ENCODE measurements around the gene CYP19A1. TPM values are rescaled to one million over a fixed set of nuclear protein-coding genes. Genes with fewer than 3 reads are reported as not detected.

Gene CYP19A1
- total RNA-seq, 1 experiment from 2014 or later, result 0.94 TPM

GRCh38 chr15:51356147-51356546, 17.8 kb upstream of the CYP19A1 start:
- H3K79me2 ChIP-seq (ENCODE audit: low read depth), result no peaks in the 10 kb centered on the region
- CTCF ChIA-PET, result no interaction called here
- BruUV-seq (replicated peaks), result no TSS peak
- no peaks in the 10 kb centered on the region for H3K36me3 ChIP-seq (ENCODE audit: low read depth)
- no peaks in the 10 kb centered on the region for H3K9me2 ChIP-seq (ENCODE audit: insufficient read depth)
- no peak overlapping the region for H3K4me3 ChIP-seq
- intact Hi-C loops (cut with micrococcal nuclease; ENCODE audit: unreplicated experiment), result no loop called here
- no peak for TF ChIP-seq EZH2 (IDR thresholded peaks at IDR 0.05; ENCODE audit: low read depth)
- TF ChIP-seq, protein P1, sequence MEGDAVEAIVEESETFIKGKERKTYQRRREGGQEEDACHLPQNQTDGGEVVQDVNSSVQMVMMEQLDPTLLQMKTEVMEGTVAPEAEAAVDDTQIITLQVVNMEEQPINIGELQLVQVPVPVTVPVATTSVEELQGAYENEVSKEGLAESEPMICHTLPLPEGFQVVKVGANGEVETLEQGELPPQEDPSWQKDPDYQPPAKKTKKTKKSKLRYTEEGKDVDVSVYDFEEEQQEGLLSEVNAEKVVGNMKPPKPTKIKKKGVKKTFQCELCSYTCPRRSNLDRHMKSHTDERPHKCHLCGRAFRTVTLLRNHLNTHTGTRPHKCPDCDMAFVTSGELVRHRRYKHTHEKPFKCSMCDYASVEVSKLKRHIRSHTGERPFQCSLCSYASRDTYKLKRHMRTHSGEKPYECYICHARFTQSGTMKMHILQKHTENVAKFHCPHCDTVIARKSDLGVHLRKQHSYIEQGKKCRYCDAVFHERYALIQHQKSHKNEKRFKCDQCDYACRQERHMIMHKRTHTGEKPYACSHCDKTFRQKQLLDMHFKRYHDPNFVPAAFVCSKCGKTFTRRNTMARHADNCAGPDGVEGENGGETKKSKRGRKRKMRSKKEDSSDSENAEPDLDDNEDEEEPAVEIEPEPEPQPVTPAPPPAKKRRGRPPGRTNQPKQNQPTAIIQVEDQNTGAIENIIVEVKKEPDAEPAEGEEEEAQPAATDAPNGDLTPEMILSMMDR (conservative IDR thresholded peaks at IDR 0.05), result no peak
- no peak overlapping the region for H3K4me2 ChIP-seq
- H2AFZ ChIP-seq, result no peak overlapping the region
- DNase-seq, result no peak
- no peaks in the 10 kb centered on the region for H3K9me3 ChIP-seq (ENCODE audit: insufficient read depth, low read depth)
- no peak overlapping the region for H3K27ac ChIP-seq
- no peaks in the 10 kb centered on the region for H3F3A ChIP-seq (ENCODE audit: insufficient read depth, low read depth)
- no peaks in the 10 kb centered on the region for H4K20me1 ChIP-seq (ENCODE audit: insufficient read depth)
- H3K27me3 ChIP-seq (ENCODE audit: insufficient read depth, low read depth), result no peaks in the 10 kb centered on the region
- H3K4me1 ChIP-seq (replicated peaks; ENCODE audit: insufficient read depth), result no peaks in the 10 kb centered on the region
- POLR2A ChIA-PET (ENCODE audit: unreplicated experiment), result no interaction called here

DNA sequence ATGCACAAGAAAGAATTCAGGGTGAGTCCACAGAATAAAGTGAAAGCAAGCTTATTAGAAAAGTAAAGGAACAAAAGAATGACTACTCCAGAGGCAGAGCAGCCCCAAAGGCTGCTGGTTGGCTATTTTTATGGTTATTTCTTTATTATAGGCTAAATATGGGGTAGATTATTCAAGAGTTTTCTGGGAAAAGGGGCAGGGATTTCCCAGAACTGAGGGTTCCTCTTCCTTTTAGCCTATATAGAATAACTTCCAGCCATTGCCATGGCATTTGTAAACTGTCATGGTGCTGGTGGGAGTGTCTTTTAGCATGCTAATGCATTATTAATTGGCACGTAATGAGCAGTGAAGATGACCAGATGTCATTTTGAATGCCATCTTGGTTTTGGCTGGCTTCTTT, 16.7 kb upstream of the CYP19A1 start:
- Histone ChIP-seq H3K27ac (no peak overlapping the region), H3K4me2 (no peak overlapping the region), H3K4me1 (replicated peaks; ENCODE audit: insufficient read depth) (no peaks in the 10 kb centered on the region), H3F3A (ENCODE audit: insufficient read depth, low read depth) (no peaks in the 10 kb centered on the region), H3K9me2 (ENCODE audit: insufficient read depth) (no peaks in the 10 kb centered on the region), H3K79me2 (ENCODE audit: low read depth) (no peaks in the 10 kb centered on the region), H3K9me3 (ENCODE audit: insufficient read depth, low read depth) (no peaks in the 10 kb centered on the region), H3K27me3 (ENCODE audit: insufficient read depth, low read depth) (no peaks in the 10 kb centered on the region), H3K36me3 (ENCODE audit: low read depth) (no peaks in the 10 kb centered on the region), H2AFZ (no peak overlapping the region), H4K20me1 (ENCODE audit: insufficient read depth) (no peaks in the 10 kb centered on the region), H3K4me3 (no peak overlapping the region)
- ChIA-PET CTCF (no interaction called here), POLR2A (ENCODE audit: unreplicated experiment) (no interaction called here)
- BruUV-seq (replicated peaks), result no TSS peak
- no peak for DNase-seq
- TF ChIP-seq, protein P1 (conservative IDR thresholded peaks at IDR 0.05), result no peak
- TF ChIP-seq EZH2 (IDR thresholded peaks at IDR 0.05; ENCODE audit: low read depth), result no peak
- intact Hi-C loops (cut with micrococcal nuclease; ENCODE audit: unreplicated experiment), result no loop called here

DNA sequence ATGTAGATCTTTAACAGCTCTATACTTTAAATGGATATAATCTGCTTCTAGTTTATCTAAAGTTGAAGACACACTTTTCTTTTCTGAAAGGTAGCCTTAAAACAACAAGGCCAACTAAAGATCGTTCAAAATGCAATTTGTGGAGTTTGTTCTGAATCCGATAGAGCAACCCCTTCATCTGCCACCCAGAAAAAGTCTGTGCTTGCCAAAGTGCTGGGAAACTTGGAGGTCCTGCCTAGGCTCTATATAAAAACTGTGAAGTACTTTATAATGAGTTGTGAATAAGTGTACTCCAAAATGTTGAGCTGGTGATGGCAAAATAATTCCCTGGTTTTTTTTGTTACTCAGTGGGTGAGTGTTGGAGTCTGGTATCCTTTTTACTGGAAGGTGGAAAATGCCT, 15.6 kb upstream of the CYP19A1 start:
- Histone ChIP-seq H3K27ac (no peak overlapping the region), H3K27me3 (ENCODE audit: insufficient read depth, low read depth) (no peaks in the 10 kb centered on the region), H3F3A (ENCODE audit: insufficient read depth, low read depth) (no peaks in the 10 kb centered on the region), H3K4me1 (replicated peaks; ENCODE audit: insufficient read depth) (no peaks in the 10 kb centered on the region), H3K9me3 (ENCODE audit: insufficient read depth, low read depth) (no peaks in the 10 kb centered on the region), H2AFZ (no peak overlapping the region), H3K79me2 (ENCODE audit: low read depth) (no peaks in the 10 kb centered on the region), H3K36me3 (ENCODE audit: low read depth) (no peaks in the 10 kb centered on the region), H3K4me3 (no peak overlapping the region), H3K9me2 (ENCODE audit: insufficient read depth) (no peaks in the 10 kb centered on the region), H3K4me2 (no peak overlapping the region), H4K20me1 (ENCODE audit: insufficient read depth) (no peaks in the 10 kb centered on the region)
- TF ChIP-seq, protein P1 (conservative IDR thresholded peaks at IDR 0.05), result no peak
- no peak for TF ChIP-seq EZH2 (IDR thresholded peaks at IDR 0.05; ENCODE audit: low read depth)
- intact Hi-C loops (cut with micrococcal nuclease; ENCODE audit: unreplicated experiment), result no loop called here
- BruUV-seq (replicated peaks), result no TSS peak
- ChIA-PET CTCF (no interaction called here), POLR2A (ENCODE audit: unreplicated experiment) (no interaction called here)
- no peak for DNase-seq

Measured in PC-9 (cell line).